Stomach (tissue), 9 donors: ENCODE data around the gene SERAC1. TPM values are rescaled to one million over a fixed set of nuclear protein-coding genes. Genes with fewer than 3 reads are reported as not detected.
A peak's percentile ranks its signal among the peaks of the same experiment; 100 is the strongest.

Source experiments
- DNase-seq, 2 donors: peaks; one replicate each; pipeline versions ENCODE4 v3.0.0 to v3.0.0-alpha.2; 2013 to 2019
- H3K27ac ChIP-seq, 5 donors: fragments of 200-600 bp in 4 of 5; sonication (generic) in 4 of 5; one replicate each; pipeline ENCODE4 v1.5.1; 2013 to 2019; ENCODE audit warnings: mild to moderate bottlenecking in 1 of 5, moderate library complexity in 1 of 5
- H3K27me3 ChIP-seq, 3 donors: fragments of 200-600 bp; sonication (generic); one replicate each; pipeline ENCODE4 v1.5.1; 2017 to 2019; ENCODE audit warnings: mixed run types in 1 of 3
- H3K36me3 ChIP-seq, 4 donors: fragments of 200-600 bp; sonication (generic); 1 replicate in 3 of 4; 2 replicates in 1 of 4; pipeline ENCODE4 v1.5.1; 2016 to 2019
- H3K4me1 ChIP-seq, 4 donors: fragments of 200-600 bp; sonication (generic); one replicate each; pipeline ENCODE4 v1.5.1; 2016 to 2019
- H3K4me3 ChIP-seq, 4 donors: fragments of 200-600 bp; sonication (generic) in 3 of 4; one replicate each; pipeline ENCODE4 v1.5.1; 2016 to 2019; ENCODE audit warnings: mild to moderate bottlenecking in 1 of 4
- H3K9me3 ChIP-seq, 4 donors: fragments of 200-600 bp; sonication (generic); one replicate each; pipeline ENCODE4 v1.5.1; 2016 to 2019
- EP300 ChIP-seq: sonication (generic); formaldehyde crosslinking; IDR thresholded peaks from one replicate; pipeline ENCODE4 v1.6.1; 2017; ENCODE audit warnings: antibody characterized with exemption
- POLR2A ChIP-seq, 4 donors: fragments of 450-650 bp; IDR thresholded peaks; one replicate each; pipeline ENCODE4 v1.6.1; 2016; ENCODE audit warnings: antibody characterized with exemption in 4 of 4, control low read depth in 2 of 4, mild to moderate bottlenecking in 1 of 4, moderate library complexity in 1 of 4
- POLR2AphosphoS5 ChIP-seq, 3 donors: sonication (generic); formaldehyde crosslinking; IDR thresholded peaks; one replicate each; pipeline ENCODE4 v1.6.1; 2016; ENCODE audit warnings: antibody characterized with exemption in 3 of 3
- WGBS, 5 donors: extraction: QIAGEN DNeasy Blood & Tissue Kit in 3 of 5; methylation state at CpG; one replicate each; pipeline versions ENCODE4 v1.1.5 to v1.1.7; 2013 to 2018; 5-methylcytosine and 5-hydroxymethylcytosine counted together
- intact Hi-C: fragments of 100-400 bp; cut with DNase I; formaldehyde crosslinking; loops from one replicate; pipeline ENCODE4 v1.15.1; 2023; ENCODE audit warnings: low total_unique reads
- polyA plus RNA-seq, 3 donors: library from polyadenylated mRNA; stranded (reverse); fragments of 200-250 nt; gene quantifications; one replicate each; pipeline ENCODE4 v1.2.3, GENCODE V29; 2013
- total RNA-seq, 5 donors: library from RNA; depleted of rRNA; stranded (reverse); fragments of >200 nt; gene quantifications; one replicate each; pipeline versions ENCODE4 v1.1.0 to v1.2.3, GENCODE V29; 2014 to 2016
- TF ChIP-seq, protein P1 (sequence below), 7 experiments: fragments of 450-650 bp in 4 of 7; fragments of 200-600 bp in 3 of 7; sonication (generic) in 3 of 7; IDR thresholded peaks; one replicate each; pipeline ENCODE4 v1.5.1; 2016 to 2019; ENCODE audit warnings: antibody characterized with exemption in 7 of 7, control low read depth in 2 of 7, mild to moderate bottlenecking in 1 of 7
- donor health status: healthy with polysubstance abuse.
- donor health status: Bipolar disorder and iron deficiency.
- donor health status: healthy.

SERAC1 gene
- total and polyA plus RNA-seq, 8 donors: 0.58 to 27.2 (median 4.3) TPM

DNA sequence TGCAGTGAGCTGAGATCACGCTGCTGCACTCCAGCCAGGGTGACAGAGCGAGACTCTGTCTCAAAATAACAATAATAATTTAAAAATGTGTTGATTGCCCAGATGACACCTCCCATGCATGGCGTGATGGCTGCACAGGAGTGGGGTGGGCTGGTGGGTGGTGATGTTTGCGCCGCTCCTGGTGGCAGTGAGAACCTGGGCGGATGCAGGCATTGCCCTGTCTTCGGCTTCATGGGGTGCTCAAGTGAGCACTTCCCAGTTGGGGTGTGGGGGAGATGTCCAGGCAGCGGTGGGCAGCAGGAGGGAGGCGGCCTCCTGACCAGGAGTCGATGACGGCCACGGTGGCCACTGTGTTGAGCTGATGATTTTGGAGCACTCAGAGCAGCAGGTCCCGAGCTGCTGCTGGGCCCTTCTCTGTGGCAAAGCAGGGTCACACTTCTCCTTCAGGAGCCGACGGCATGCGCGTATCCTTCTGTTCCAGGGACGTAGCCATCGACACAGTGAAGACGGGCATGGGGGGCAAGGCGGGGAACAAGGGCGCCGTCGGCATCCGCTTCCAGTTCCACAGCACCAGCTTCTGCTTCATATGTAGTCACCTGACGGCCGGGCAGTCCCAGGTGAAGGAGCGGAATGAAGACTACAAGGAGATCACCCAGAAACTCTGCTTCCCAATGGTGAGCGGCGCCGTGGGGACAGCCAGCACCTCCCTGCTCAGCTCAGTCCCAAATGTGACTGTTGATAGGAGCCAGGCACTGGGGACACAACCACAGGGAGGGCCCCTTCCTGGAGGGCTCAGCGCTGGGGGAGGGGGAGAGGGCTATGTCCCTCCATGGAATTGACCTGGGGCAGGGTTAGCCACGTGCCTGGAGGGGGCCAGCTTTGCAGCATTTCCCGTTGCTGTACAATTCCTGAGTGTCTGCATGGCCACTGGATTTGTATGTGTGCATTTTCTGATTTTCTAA is 96.7 kb downstream of the SERAC1 start:
- intact Hi-C loops: no loop called here
- Histone ChIP-seq H3K27me3 (no peaks in the 10 kb centered on the region), H3K9me3 (no peaks in the 10 kb centered on the region), H3K36me3 (peaks cover 8 to 68% (median 59%) of the 10 kb centered on the region in 4 donors), H3K4me3 (no peak overlapping the region), H3K27ac (peak overlapping the region in 1 of 5 donors; percentile 86), H3K4me1 (peaks cover 0 to 28% (median 11%) of the 10 kb centered on the region in 4 donors)
- DNase-seq: no peak
- 89 to 94% (median 90%) methylated on average over 27 to 34 of the region's 34 CpGs for WGBS, 5 donors
- TF ChIP-seq, protein P1, sequence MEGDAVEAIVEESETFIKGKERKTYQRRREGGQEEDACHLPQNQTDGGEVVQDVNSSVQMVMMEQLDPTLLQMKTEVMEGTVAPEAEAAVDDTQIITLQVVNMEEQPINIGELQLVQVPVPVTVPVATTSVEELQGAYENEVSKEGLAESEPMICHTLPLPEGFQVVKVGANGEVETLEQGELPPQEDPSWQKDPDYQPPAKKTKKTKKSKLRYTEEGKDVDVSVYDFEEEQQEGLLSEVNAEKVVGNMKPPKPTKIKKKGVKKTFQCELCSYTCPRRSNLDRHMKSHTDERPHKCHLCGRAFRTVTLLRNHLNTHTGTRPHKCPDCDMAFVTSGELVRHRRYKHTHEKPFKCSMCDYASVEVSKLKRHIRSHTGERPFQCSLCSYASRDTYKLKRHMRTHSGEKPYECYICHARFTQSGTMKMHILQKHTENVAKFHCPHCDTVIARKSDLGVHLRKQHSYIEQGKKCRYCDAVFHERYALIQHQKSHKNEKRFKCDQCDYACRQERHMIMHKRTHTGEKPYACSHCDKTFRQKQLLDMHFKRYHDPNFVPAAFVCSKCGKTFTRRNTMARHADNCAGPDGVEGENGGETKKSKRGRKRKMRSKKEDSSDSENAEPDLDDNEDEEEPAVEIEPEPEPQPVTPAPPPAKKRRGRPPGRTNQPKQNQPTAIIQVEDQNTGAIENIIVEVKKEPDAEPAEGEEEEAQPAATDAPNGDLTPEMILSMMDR (IDR thresholded peaks at IDR 0.05): no peak
- no peak for TF ChIP-seq POLR2AphosphoS5 (IDR thresholded peaks at IDR 0.05)
- TF ChIP-seq EP300: no peak
- no peak for TF ChIP-seq POLR2A (IDR thresholded peaks at IDR 0.05)

DNA sequence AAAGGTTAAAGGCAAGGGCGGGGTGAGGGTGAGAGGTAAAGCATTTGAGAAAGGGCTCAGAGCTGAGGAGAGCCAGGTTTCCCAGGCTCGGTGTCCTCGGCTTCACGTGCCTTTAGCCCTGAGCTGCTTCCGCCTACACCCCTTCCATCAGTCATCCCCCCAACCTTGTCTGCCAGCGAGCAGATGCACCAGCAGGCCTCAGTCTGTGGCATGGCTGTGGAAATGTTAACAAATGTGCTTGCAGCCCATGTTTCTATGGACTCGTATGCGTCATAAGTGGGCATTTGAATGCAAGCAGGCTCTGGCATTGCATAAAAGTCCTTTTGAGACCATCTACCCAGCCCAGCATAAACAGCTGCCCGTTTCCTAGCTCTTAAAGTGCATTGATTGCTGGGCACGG is 97.5 kb downstream of the SERAC1 start:
- Histone ChIP-seq H3K9me3 (no peaks in the 10 kb centered on the region), H3K27ac (peak overlapping the region in 4 of 5 donors; percentile 11 to 86 (median 48)), H3K4me3 (no peak overlapping the region), H3K4me1 (peaks cover 0 to 28% (median 11%) of the 10 kb centered on the region in 4 donors), H3K36me3 (peaks cover 3 to 68% (median 59%) of the 10 kb centered on the region in 4 donors), H3K27me3 (no peaks in the 10 kb centered on the region)
- intact Hi-C loops: no loop called here
- WGBS, 5 donors: 86 to 97% (median 94%) methylated on average over 10 of the region's 10 CpGs
- DNase-seq: no peak
- TF ChIP-seq POLR2A (IDR thresholded peaks at IDR 0.05) (no peak), EP300 (no peak), POLR2AphosphoS5 (IDR thresholded peaks at IDR 0.05) (no peak)
- TF ChIP-seq, protein P1 (IDR thresholded peaks at IDR 0.05): no peak

DNA sequence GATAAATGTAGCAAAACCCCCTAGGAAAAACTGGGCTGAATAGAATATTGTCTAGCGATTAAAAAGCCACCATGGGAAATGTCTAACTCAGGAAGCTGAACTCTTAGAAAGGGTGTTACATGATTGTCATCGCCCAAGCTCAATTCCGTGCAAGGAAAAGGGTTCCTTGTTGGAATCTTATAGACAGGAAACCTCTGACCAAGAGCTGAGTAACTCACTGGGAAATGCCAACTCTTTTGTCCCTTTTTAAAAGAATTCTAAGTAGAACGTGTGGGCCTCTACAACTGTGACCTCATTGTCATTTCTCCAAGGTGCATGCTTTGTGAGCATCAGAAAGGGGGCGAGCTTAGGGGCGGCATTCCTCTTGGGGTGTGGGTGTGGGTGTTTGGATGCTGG is 98.3 kb downstream of the SERAC1 start:
- intact Hi-C loops: loop anchor here (10.0 kb wide), 1 partner anchor 95 kb away; no protein-coding TSS in a partner anchor

More for the DNA sequence above, 98.3 kb downstream of the SERAC1 start:
- 80 to 91% (median 87%) methylated on average over 6 of the region's 6 CpGs for WGBS, 5 donors
- Histone ChIP-seq H3K27me3 (no peaks in the 10 kb centered on the region), H3K27ac (peak overlapping the region in 4 of 5 donors; percentile 62 to 88 (median 76)), H3K9me3 (no peaks in the 10 kb centered on the region), H3K36me3 (peaks cover 6 to 74% (median 60%) of the 10 kb centered on the region in 4 donors), H3K4me3 (no peak overlapping the region), H3K4me1 (peaks cover 0 to 28% (median 11%) of the 10 kb centered on the region in 4 donors)
- no peak for DNase-seq
- TF ChIP-seq POLR2AphosphoS5 (IDR thresholded peaks at IDR 0.05): no peak
- no peak for TF ChIP-seq EP300
- TF ChIP-seq POLR2A (IDR thresholded peaks at IDR 0.05): no peak
- TF ChIP-seq, protein P1 (IDR thresholded peaks at IDR 0.05): no peak
